HG03045 (cell line): ENCODE data around the gene KANK4.
"Not testable (repeated sequence)": the region's sequence is repeated elsewhere in the genome, so short reads cannot be mapped to it uniquely, and the experiment has no call there.

Source experiments
- ATAC-seq: cut with Tn5 transposase; IDR thresholded peaks from one replicate; pipeline ENCODE4 v1.9.1; 2021; ENCODE audit warnings: mild to moderate bottlenecking, moderate library complexity; ENCODE audit not compliant: unreplicated experiment

Gene KANK4

DNA sequence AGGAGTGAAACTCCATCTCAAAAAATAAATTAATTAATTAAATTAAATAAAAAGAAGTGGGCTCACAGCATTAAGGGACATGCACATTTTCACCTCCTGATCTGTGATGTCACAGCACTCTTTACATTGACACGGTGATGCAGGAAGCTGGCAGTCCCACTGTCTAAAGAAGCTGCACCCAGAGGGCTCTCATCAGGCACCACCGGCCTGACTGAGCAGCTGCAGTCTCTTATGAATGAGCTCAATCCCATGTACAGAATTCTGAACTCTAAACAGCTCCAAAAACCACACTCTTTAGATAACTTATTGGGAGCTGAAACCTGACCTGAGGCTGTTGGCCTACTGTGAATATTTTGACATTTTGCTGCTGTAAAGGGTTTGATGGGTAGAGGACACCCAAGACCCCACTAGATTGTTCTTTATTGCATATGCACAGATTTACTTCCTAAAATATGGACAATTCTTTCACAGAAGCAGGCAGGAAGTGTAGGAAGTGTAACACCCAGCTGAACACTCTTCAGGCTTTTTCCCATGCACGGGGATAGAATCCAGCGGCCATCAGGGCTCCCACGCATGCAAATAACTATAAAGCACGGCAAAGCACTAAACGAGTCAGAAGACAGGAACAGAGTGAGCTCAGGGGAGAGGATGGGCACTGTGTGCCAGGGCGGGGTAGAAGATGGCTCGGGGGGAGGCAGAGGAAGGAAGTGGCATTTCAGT lies 78.4 kb downstream of the KANK4 start:
- no peak for ATAC-seq

DNA sequence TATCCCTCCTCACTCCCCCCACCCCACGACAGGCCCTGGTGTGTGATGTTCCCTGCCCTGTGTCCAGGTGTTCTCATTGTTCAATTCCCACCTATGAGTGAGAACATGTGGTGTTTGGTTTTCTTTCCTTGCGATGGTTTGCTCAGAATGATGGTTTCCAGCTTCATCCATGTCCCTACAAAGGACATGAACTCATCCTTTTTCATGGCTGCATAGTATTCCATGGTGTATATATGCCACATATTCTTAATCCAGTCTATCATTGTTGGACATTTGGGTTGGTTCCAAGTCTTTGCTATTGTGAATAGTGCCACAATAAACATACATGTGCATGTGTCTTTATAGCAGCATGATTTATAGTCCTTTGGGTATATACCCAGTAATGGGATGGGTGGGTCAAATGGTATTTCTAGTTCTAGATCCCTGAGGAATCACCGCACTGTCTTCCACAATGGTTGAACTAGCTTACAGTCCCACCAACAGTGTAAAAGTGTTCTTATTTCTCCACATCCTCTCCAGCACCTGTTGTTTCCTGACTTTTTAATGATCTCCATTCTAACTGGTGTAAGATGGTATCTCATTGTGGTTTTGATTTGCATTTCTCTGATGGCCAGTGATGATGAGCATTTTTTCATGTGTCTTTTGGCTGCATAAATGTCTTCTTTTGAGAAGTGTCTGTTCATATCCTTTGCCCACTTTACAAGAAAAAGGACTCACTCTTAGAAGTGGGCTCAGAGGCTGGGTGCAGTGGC lies 79.4 kb downstream of the KANK4 start:
- not testable (repeated sequence) for ATAC-seq

DNA sequence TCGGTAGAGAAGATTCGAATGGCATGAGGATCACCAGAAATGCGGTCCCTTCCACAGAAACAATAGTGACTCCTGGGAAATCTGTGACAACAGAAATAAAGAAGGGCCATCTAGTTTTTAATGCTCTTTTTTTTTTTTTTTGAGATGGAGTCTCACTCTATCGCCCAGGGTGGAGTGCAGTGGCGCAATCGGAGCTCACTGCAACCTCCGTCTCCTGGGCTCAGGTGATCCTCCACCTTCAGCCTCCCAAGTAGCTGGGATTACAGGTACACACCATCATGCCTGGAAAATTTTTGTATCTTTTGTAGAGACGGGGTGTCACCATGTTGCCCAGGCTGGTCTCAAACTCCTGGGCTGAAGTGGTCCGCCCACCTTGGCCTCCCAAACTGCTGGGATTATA lies 80.7 kb downstream of the KANK4 start:
- no peak for ATAC-seq

DNA sequence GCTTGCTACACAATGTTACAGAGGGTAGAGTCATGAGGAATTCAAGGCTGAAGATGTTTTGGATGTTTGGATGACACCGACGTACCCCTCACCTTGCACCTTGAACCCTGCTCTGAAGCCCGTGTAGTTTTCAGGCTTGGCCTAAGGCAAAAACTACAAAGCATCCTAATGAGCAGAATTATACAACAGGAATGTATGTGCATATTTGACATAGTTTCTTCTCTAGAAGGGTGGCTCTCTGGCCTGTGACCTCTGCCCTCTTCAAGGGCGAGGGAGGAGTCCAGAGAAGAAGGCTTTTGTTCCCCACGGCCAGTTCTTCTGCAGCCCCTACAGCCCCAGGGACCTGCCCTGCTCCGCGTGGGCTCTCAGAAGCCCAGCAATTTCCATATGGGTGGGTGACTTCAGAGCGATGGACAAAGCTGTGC lies 81.3 kb downstream of the KANK4 start:
- no peak for ATAC-seq

DNA sequence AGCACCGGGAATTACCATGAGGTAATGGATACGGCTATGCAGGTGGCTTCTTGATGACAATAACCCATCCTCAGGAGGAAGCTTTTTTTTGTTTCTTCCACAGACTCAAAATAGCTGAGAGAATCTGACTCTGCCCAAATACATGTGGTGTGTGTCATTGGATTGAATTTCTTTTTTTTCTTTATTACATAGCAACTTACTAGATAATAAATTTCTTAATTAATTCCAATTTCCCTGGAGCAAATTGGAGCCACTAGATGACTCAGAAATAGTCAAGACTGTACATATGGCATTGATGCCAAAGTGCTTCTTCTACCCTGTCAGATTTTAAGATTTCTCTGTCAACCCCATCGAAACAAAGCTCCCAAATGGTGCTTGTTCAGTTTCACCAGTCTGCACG lies 81.9 kb downstream of the KANK4 start:
- no peak for ATAC-seq

DNA sequence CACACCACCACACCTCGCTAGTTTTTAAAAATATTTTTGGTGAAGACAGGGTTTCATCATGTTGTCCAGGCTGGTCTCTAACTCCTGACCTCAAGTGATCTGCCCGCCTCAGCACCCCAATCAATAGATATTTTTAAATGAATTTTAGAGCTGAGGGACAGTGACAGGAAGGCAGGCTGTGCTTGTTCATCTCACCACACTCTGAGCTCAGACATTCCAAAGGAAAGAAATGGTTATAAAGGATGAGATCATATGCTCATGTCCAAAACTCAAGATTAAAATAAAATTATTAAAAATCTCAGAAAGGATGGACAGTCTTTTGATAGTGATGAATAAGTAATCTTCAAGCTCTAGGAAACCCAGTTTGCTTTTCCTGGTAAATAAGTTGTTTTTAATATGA lies 83.7 kb downstream of the KANK4 start:
- no peak for ATAC-seq

DNA sequence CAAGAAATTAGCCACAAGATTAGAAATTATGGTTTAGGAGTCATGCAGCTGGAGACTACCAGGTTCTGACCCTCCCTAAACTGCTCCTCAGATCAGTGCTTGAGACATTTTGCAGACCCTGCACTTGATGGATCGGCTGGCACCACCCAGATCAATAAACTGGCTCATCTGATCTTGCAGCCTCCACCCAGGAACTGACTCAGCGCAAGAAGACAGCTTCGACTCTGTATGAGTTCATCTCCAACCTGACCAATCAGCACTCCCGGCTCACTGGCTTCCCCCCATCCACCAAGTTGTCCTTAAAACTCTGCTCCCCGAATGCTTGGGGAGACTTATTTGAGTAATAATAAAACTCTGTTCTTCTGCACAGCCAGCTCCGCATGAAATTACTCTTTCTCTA lies 84.5 kb downstream of the KANK4 start:
- no peak for ATAC-seq

DNA sequence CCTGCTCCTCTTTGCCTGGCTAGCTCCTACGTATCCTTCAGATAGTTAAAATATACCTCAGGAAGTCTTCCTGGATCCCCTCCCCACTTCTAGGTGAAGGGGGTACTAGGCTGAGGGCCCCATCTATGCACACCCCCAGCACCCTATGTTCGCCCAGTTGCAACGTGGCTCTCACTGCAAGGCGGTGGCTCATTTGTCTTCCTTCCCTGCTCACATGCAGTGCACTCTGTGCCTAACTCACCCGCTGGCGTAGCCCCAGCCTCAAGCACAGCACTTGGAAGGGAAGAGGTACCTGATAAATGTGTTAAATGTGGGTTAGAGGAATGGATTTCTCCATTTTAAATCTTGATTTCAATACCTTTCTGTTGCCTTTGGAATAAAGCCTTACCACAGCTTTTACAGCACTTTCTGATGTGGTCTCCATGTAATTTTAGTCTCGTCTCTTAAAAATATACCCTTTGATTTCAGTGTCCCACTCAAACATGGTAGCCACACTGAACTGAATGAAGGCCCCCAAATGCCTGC lies 85.2 kb downstream of the KANK4 start:
- ATAC-seq: no peak

DNA sequence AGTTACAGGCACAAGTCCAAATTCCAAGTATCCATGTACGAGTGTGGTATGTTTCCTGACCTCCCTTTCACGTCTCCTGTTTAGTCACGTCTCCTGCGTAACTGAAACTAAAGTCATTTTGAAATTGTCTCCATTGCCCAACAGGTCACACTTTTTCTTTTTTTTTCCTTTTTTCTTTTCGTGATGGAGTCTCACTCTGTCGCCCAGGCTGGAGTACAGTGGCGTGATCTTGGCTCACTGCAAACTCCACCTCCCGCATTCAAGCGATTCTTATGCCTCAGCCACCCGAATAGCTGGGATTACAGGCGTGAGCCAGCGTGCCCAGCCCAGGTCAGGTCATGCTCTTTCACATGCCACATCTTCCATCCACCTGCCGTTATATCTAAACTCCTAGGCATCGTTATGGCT lies 86.4 kb downstream of the KANK4 start:
- ATAC-seq: no peak

DNA sequence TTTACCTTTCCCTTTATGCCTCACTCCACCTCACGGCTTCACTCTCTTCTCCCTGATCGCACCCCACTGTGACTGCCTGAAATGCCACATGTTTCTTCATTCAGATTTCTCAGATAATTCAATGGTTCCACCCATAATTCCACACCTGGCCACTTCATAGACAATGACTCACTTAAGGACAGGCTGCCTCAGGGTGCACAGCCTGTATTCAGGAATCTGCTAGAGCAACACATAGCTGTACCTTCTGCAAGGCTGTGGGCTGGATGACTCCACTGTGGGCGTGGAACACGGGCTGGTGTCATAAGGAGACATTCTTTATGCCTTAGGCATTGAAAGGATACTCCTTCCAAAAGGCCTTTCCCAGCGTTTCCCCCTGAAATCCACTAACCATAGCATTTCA lies 88.5 kb downstream of the KANK4 start:
- no peak for ATAC-seq

DNA sequence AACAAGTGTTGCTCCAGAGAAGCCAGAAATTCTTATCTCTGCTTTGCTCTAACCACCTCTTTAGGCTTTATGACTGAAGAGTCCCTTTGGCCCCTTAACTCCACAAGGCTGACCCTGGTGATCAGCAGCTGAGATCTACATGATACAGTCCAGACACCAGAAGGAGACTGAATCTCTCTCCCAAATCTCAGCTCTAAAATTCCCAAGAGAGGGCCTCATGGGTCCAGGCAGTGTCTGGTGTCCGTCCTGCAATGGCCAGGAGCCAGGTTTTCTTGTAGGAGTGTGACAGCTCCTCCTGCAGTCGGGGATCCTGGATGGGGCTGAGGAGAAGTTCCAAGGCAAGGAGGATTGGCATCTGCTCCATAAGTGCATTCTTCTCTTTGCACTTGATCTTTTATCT lies 89.3 kb downstream of the KANK4 start:
- no peak for ATAC-seq

DNA sequence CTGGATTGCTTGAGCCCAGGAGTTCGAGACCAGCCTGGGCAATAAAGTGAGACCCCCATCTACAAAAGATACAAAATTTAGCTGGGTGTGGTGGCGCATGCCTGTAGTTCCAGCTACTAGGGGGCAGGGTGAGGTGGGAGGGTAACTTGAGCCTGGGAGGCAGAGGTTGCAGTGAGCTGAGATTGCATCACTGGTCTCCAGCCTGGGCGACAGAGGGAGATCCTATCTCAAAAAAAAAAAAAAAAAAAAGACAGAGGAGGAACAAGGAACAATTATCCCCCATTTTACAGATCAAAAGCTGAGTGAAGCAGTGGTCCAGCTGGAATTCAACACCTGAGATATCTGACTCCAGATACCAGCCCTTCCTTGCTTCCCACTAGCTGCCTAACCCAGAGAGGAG lies 89.8 kb downstream of the KANK4 start:
- ATAC-seq: no peak

DNA sequence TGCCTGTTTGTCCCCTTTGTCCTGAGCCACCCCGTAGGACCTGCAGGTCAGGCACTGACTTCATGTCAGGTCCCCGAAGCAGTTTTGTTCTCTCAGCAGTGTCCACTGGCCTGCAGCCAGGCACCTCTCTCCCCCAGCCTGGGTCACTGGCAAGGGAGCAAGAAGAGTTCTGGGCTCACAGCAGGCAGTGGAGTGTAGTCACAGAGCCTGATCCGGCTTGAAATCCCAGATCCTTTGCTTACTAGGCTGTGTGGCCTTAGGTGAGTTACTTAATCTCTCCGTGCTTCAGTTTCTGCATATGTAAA lies 90.4 kb downstream of the KANK4 start:
- no peak for ATAC-seq

DNA sequence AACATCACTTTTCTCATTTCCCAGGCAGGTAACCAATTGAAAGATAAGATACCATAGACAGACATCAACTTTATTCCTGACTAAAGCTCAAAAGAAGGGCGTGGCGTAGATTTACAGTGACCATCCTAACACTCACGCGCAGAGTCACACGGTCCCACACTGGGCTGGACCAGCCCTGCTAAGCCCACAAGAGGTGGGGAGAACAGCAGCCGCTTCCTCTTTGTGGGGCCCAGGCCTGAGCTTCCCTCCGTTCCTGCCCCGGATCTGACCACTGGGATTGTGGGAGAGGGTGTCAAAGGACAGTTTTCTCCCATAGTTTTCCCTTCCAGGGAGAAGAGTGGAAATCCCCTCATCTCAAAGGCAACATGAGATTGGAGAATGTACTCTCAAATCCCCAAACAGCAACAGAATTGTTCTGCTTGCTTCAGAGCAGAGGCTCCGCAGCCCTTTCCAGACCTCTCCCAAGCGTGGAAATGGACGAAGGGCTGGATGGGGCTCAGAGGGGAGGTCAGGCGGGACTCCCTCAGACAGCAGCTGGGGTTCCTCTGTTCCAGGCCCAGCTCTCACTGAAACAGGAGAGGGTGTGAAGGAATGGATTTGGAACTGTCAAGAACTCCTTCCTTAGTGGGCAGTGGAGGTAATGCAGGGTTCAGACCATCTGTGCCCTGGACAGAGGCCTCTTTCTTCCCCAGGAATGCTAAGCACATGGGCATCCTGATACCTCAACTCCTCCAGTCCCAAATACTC lies 90.9 kb downstream of the KANK4 start:
- no peak for ATAC-seq

DNA sequence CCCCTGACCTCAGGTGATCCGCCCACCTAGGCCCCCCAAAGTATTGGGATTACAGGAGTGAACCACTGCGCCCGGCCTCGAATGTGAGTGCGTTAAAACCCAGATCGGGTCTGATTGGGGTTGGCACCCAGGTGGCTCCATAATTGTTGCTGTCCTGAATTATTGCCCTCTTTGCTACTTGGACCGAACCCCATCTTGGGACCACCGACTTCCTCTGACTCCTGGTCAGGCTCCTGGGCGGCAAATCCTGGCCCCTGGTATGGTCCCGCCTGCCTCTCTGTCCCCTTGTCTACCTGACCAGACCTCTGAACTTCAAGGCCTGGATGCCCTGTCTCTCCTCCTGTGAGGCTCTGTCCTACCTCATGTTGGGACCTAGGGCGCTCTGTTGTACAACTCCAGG lies 91.7 kb downstream of the KANK4 start:
- no peak for ATAC-seq

DNA sequence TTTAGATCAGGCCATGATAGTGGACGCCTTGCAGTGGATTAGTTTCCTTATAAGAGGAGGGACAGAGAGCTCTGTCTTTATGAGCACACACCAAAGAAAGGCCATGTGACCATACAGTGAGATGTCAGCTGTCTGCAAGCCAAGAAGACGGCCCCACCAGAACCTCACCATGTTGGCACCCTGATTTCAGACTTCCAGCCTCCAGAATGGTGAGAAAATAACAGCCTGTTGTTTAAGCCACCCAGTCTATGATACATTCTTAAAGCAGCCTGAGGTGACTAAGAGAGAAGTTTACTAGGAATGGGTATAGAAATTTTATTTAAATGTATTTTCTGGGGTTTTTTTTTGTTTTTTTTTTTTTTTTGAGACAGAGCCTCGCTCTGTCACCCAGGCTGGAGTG lies 95.1 kb downstream of the KANK4 start:
- no peak for ATAC-seq

DNA sequence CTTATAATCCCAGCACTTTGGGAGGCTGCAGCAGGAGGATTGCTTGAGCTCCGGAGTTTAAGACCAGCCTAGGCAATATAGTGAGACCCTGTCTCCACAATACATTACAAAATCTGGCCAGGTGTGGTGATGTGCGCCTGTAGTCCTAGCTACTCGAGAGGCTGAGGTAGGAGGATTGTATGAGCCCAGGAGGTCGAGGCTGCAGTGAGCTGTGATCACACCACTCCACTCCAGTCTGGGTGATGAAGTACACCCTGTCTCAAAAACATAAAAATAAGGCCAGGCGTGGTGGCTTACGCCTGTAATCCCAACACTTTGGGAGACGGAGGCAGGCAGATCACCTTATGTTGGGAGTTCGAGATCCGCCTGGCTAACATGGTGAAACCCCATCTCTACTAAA lies 96.9 kb downstream of the KANK4 start:
- no peak for ATAC-seq

DNA sequence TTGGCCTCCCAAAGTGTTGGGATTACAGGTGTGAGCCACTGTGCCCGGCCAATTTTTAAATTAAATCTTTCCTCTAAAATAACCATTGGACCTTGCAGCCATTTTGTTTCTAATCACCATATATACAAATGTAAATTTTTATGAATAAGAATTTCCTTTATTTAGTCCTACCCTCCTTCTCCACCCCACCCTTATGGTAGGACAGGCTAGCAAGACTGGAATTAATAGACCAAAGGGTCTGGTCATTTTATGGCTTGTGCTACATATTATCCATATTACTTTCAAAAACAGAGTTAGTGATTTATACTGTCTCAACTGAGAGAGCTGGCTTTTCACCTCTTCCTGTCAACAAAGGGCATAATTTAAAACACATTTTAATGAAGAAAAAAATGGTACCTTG lies 98.1 kb downstream of the KANK4 start:
- no peak for ATAC-seq

DNA sequence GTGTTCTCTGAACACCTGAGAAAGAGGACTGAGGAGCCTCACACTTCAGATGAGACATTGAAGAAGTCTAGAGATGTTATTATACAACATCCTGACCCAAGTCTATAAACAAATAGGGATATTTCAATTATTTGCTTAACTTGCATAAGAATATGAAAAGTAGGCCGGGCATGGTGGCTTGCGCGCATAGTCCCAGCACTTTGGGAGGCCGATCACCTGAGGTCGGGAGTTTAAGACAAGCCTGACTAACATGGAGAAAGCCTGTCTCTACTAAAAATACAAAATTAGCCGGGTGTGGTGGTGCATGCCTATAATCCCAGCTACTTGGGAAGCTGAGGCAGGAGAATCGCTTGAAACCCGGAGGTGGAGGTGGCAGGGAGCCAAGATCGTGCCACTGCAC lies 98.8 kb downstream of the KANK4 start:
- ATAC-seq: not testable (repeated sequence)

DNA sequence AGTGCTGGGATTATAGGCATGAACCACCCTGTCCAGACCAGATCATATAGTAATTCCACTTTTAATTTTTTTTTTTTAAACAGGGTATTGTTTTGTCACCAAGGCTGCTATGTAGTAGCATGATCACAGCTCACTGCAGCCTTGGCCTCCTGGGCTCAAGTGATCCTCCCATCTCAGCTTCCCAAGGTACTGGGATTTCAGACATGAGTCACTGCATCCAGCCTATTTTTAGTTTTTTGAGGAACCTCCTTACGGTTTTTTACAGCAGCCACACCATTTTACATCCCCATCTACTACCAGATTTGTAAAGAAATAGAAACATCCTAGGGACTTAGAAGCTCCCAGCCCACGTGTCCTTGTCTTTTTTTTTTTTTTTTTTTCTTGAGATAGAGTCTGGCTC lies 100.6 kb downstream of the KANK4 start:
- no peak for ATAC-seq

DNA sequence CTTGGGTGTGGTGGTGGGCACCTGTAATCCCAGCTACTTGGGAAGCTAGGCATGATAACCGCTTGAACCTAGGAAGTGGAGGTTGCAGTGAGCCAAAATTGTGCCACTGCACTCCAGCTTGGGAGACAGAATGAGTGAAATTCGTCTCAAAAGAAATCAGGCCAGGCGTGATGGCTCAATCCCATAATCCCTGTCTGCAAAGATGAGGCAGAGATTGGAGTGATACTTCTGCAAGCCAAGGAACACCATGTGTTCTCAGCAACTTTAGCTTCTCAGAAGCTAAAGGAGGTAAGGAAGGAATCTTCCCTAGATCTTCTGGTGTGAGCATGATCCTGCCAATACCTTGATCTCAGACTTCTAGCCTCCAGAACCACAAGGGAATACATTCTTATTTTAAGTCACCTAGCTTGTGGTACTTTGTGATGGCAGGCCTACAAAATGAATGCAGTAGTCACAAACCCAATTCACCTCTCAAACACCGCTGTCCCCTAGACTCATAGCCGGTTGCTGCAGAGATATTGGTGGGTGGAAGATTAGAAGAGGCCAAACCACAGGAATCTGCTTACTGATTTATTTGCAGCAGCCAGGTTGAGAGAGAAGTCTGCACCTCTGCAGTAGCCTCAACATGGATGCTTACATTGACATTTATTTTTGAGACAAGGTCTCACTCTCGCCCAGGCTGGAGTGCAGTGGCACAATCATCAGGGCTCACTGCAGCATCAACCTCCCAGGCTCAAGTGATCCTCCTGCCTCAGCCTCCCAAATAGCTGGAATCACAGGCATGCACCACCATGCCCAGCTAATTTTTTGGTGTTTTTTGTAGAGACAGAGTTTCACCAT lies 105.9 kb downstream of the KANK4 start:
- no peak for ATAC-seq
